Measurements from ENCODE around the gene BOK.

BOK gene

GRCh38 chr2:241597561-241597960 is 39.0 kb downstream of the BOK start:
- WGBS: 99% methylated on average over 5 of the region's 6 CpGs
- Histone ChIP-seq H2BK15ac (ENCODE audit: low read depth, poor library complexity, severe bottlenecking) (no peak overlapping the region), H2BK12ac (ENCODE audit: low read length in 2 of 2) (no peak overlapping the region), H3K4ac (ENCODE audit: low read depth in 1 of 2, low read length in 2 of 2) (no peak overlapping the region), H3K79me1 (replicated peaks; ENCODE audit: low read length, poor library complexity, severe bottlenecking) (peaks cover 20% of the 10 kb centered on the region), H3K27ac (ENCODE audit: low read length, poor library complexity, severe bottlenecking) (no peak overlapping the region), H4K91ac (ENCODE audit: low read length) (no peak overlapping the region), H3K4me1 (ENCODE audit: control insufficient read depth, insufficient read depth, low read depth, low read length) (peaks cover 4% of the 10 kb centered on the region), H2BK120ac (ENCODE audit: low read depth, low read length) (no peak overlapping the region), H3K36me3 (ENCODE audit: control insufficient read depth in 1 of 2, insufficient read depth in 2 of 2, low read depth in 1 of 2, low read length in 2 of 2) (peaks cover 44 to 66% of the 10 kb centered on the region in 2 experiments), H2AFZ (ENCODE audit: low read depth, low read length) (no peak overlapping the region), H3K23ac (ENCODE audit: low read length in 2 of 2) (no peak overlapping the region), H2AK5ac (ENCODE audit: low read length, severe bottlenecking) (no peak overlapping the region), H3K18ac (ENCODE audit: low read depth in 1 of 2, low read length in 2 of 2) (no peak overlapping the region), H4K8ac (ENCODE audit: low read length) (no peak overlapping the region), H3K4me3 (ENCODE audit: insufficient read depth in 1 of 2, low read depth in 1 of 2, low read length in 2 of 2) (no peak overlapping the region), H3K27me3 (ENCODE audit: control insufficient read depth in 1 of 2, insufficient read depth in 1 of 2, low read length in 2 of 2) (no peaks in the 10 kb centered on the region), H3K9ac (ENCODE audit: low read length) (no peak overlapping the region), H2BK5ac (ENCODE audit: low read depth, low read length, poor library complexity, severe bottlenecking) (no peak overlapping the region), H3K9me3 (ENCODE audit: control insufficient read depth, low read length) (no peaks in the 10 kb centered on the region), H3K14ac (ENCODE audit: low read length in 2 of 2) (no peak overlapping the region), H3K4me2 (ENCODE audit: low read length, poor library complexity, severe bottlenecking) (no peak overlapping the region)
- no peak for DNase-seq

DNA sequence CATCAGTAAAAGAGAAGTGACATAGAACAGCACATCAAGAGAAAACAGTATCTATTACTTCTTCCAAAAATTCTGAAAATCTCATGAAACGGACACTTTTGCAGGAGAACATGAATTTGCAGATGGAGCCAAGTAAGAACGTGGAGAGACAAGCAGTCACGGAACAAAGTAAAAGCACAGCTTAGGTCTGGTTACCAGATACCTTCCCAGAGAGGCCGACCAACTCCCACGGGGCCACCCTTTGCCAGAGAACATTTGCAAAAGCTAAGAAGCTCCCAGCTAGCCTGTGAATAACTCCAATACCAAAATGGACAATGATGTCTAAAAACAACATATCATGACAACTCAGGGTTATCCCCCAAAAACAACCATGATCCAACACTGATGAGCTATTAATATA is 39.5 kb downstream of the BOK start:
- WGBS: 71% methylated on average over 5 of the region's 5 CpGs
- H3K4me2 ChIP-seq (ENCODE audit: low read length, poor library complexity, severe bottlenecking): no peak overlapping the region
- DNase-seq: no peak
- H4K8ac ChIP-seq (ENCODE audit: low read length): no peak overlapping the region
- no peaks in the 10 kb centered on the region for H3K9me3 ChIP-seq (ENCODE audit: control insufficient read depth, low read length)
- no peak overlapping the region for H3K4ac ChIP-seq (ENCODE audit: low read depth in 1 of 2, low read length in 2 of 2)
- no peak overlapping the region for H4K91ac ChIP-seq (ENCODE audit: low read length)
- no peak overlapping the region for H3K4me3 ChIP-seq (ENCODE audit: insufficient read depth in 1 of 2, low read depth in 1 of 2, low read length in 2 of 2)
- H3K23ac ChIP-seq (ENCODE audit: low read length in 2 of 2): no peak overlapping the region
- H2BK120ac ChIP-seq (ENCODE audit: low read depth, low read length): no peak overlapping the region
- H2AK5ac ChIP-seq (ENCODE audit: low read length, severe bottlenecking): no peak overlapping the region
- no peak overlapping the region for H3K27ac ChIP-seq (ENCODE audit: low read length, poor library complexity, severe bottlenecking)
- H3K14ac ChIP-seq (ENCODE audit: low read length in 2 of 2): no peak overlapping the region
- no peak overlapping the region for H2BK5ac ChIP-seq (ENCODE audit: low read depth, low read length, poor library complexity, severe bottlenecking)
- H3K36me3 ChIP-seq (ENCODE audit: control insufficient read depth in 1 of 2, insufficient read depth in 2 of 2, low read depth in 1 of 2, low read length in 2 of 2): peaks cover 45 to 69% of the 10 kb centered on the region in 2 experiments
- H2BK12ac ChIP-seq (ENCODE audit: low read length in 2 of 2): no peak overlapping the region
- no peaks in the 10 kb centered on the region for H3K27me3 ChIP-seq (ENCODE audit: control insufficient read depth in 1 of 2, insufficient read depth in 1 of 2, low read length in 2 of 2)
- H2BK15ac ChIP-seq (ENCODE audit: low read depth, poor library complexity, severe bottlenecking): no peak overlapping the region
- H3K79me1 ChIP-seq (replicated peaks; ENCODE audit: low read length, poor library complexity, severe bottlenecking): peaks cover 21% of the 10 kb centered on the region
- H3K18ac ChIP-seq (ENCODE audit: low read depth in 1 of 2, low read length in 2 of 2): no peak overlapping the region
- no peak overlapping the region for H2AFZ ChIP-seq (ENCODE audit: low read depth, low read length)
- H3K4me1 ChIP-seq (ENCODE audit: control insufficient read depth, insufficient read depth, low read depth, low read length): peaks cover 4% of the 10 kb centered on the region
- no peak overlapping the region for H3K9ac ChIP-seq (ENCODE audit: low read length)

DNA sequence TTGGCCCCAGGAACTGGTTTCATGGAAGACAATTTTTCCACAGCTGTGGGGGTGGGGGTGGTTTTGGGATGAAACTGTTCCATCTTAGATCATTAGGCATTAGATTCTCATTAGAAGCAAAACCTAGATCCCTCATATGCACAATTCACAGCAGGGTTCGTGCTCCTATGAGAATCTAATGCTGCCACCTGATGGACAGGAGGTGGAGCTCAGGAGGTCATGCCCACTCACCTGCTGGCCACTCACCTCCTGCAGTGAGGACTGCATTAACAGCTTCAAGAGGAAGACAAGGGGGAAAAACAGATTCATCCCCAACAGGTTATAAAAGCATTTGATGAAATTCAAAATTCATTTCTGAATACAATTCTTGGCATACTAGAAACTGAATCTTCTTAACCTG is 39.9 kb downstream of the BOK start:
- Histone ChIP-seq H3K4me3 (ENCODE audit: insufficient read depth in 1 of 2, low read depth in 1 of 2, low read length in 2 of 2) (no peak overlapping the region), H3K4me1 (ENCODE audit: control insufficient read depth, insufficient read depth, low read depth, low read length) (peaks cover 6% of the 10 kb centered on the region), H3K79me1 (replicated peaks; ENCODE audit: low read length, poor library complexity, severe bottlenecking) (peaks cover 20% of the 10 kb centered on the region), H2BK5ac (ENCODE audit: low read depth, low read length, poor library complexity, severe bottlenecking) (no peak overlapping the region), H2AFZ (ENCODE audit: low read depth, low read length) (no peak overlapping the region), H3K23ac (ENCODE audit: low read length in 2 of 2) (no peak overlapping the region), H2AK5ac (ENCODE audit: low read length, severe bottlenecking) (no peak overlapping the region), H3K27ac (ENCODE audit: low read length, poor library complexity, severe bottlenecking) (no peak overlapping the region), H2BK120ac (ENCODE audit: low read depth, low read length) (no peak overlapping the region), H3K18ac (ENCODE audit: low read depth in 1 of 2, low read length in 2 of 2) (no peak overlapping the region), H2BK12ac (ENCODE audit: low read length in 2 of 2) (no peak overlapping the region), H3K14ac (ENCODE audit: low read length in 2 of 2) (no peak overlapping the region), H3K4me2 (ENCODE audit: low read length, poor library complexity, severe bottlenecking) (no peak overlapping the region), H3K36me3 (ENCODE audit: control insufficient read depth in 1 of 2, insufficient read depth in 2 of 2, low read depth in 1 of 2, low read length in 2 of 2) (peaks cover 42 to 67% of the 10 kb centered on the region in 2 experiments), H3K4ac (ENCODE audit: low read depth in 1 of 2, low read length in 2 of 2) (no peak overlapping the region), H2BK15ac (ENCODE audit: low read depth, poor library complexity, severe bottlenecking) (no peak overlapping the region), H4K91ac (ENCODE audit: low read length) (no peak overlapping the region), H4K8ac (ENCODE audit: low read length) (no peak overlapping the region), H3K9me3 (ENCODE audit: control insufficient read depth, low read length) (no peaks in the 10 kb centered on the region), H3K9ac (ENCODE audit: low read length) (no peak overlapping the region), H3K27me3 (ENCODE audit: control insufficient read depth in 1 of 2, insufficient read depth in 1 of 2, low read length in 2 of 2) (no peaks in the 10 kb centered on the region)
- DNase-seq: no peak
- WGBS: 83% methylated on average over 1 of the region's 1 CpG

DNA sequence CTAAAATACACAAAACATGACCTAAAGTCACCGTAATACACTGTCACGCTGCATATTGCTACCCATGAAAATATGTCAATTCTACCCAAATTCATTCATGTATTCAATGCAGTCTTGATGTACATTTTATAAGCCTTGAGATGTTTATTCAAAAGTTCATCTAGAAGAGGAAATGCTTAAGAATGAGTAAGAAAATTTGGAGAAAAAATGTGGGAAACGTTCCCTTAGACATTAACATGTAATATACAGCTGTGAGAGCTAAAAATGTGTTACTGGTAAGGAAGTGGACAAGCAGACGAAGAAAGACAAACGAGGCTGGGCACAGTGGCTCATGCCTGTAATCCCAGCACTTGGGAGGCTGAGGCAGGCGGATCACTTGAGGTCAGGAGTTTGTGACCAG is 41.1 kb downstream of the BOK start:
- Histone ChIP-seq H3K18ac (ENCODE audit: low read depth in 1 of 2, low read length in 2 of 2) (no peak overlapping the region), H3K79me1 (replicated peaks; ENCODE audit: low read length, poor library complexity, severe bottlenecking) (peaks cover 20% of the 10 kb centered on the region), H4K91ac (ENCODE audit: low read length) (no peak overlapping the region), H3K4me2 (ENCODE audit: low read length, poor library complexity, severe bottlenecking) (no peak overlapping the region), H2BK120ac (ENCODE audit: low read depth, low read length) (no peak overlapping the region), H2AK5ac (ENCODE audit: low read length, severe bottlenecking) (no peak overlapping the region), H2AFZ (ENCODE audit: low read depth, low read length) (no peak overlapping the region), H2BK5ac (ENCODE audit: low read depth, low read length, poor library complexity, severe bottlenecking) (no peak overlapping the region), H4K8ac (ENCODE audit: low read length) (no peak overlapping the region), H3K27ac (ENCODE audit: low read length, poor library complexity, severe bottlenecking) (no peak overlapping the region), H3K23ac (ENCODE audit: low read length in 2 of 2) (no peak overlapping the region), H3K9ac (ENCODE audit: low read length) (no peak overlapping the region), H3K4me1 (ENCODE audit: control insufficient read depth, insufficient read depth, low read depth, low read length) (peaks cover 6% of the 10 kb centered on the region), H3K9me3 (ENCODE audit: control insufficient read depth, low read length) (no peaks in the 10 kb centered on the region), H3K4ac (ENCODE audit: low read depth in 1 of 2, low read length in 2 of 2) (no peak overlapping the region), H3K36me3 (ENCODE audit: control insufficient read depth in 1 of 2, insufficient read depth in 2 of 2, low read depth in 1 of 2, low read length in 2 of 2) (peaks cover 37 to 67% of the 10 kb centered on the region in 2 experiments), H2BK15ac (ENCODE audit: low read depth, poor library complexity, severe bottlenecking) (no peak overlapping the region), H2BK12ac (ENCODE audit: low read length in 2 of 2) (no peak overlapping the region), H3K4me3 (ENCODE audit: insufficient read depth in 1 of 2, low read depth in 1 of 2, low read length in 2 of 2) (no peak overlapping the region), H3K27me3 (ENCODE audit: control insufficient read depth in 1 of 2, insufficient read depth in 1 of 2, low read length in 2 of 2) (no peaks in the 10 kb centered on the region), H3K14ac (ENCODE audit: low read length in 2 of 2) (no peak overlapping the region)
- no peak for DNase-seq
- WGBS: 81% methylated on average over 6 of the region's 6 CpGs

Measured in mesenchymal stem cell (in vitro differentiated cells and primary cell).